ENCODE results near the gene DTWD2.
"Not testable (repeated sequence)": the region's sequence is repeated elsewhere in the genome, so short reads cannot be mapped to it uniquely, and the experiment has no call there.

DTWD2 gene

GRCh38 chr5:118965890-118966289, 22.5 kb downstream of the DTWD2 start:
- Histone ChIP-seq H3K9me3 (replicated peaks in 1 of 2; ENCODE audit: control insufficient read depth in 2 of 2, insufficient read depth in 1 of 2, low read depth in 1 of 2, low read length in 2 of 2) (no peaks in the 10 kb centered on the region), H3K14ac (ENCODE audit: low read length) (no peak overlapping the region), H3K4me1 (ENCODE audit: control insufficient read depth in 2 of 2, insufficient read depth in 1 of 2, low read depth in 1 of 2, low read length in 2 of 2) (peaks cover 0 to 2% of the 10 kb centered on the region in 2 donors), H2BK15ac (ENCODE audit: low read length) (no peak overlapping the region), H2BK120ac (ENCODE audit: low read depth, low read length) (no peak overlapping the region), H3K79me1 (ENCODE audit: low read depth, low read length) (no peaks in the 10 kb centered on the region), H2AFZ (ENCODE audit: low read length) (no peak overlapping the region), H3K4ac (ENCODE audit: low read length) (no peak overlapping the region), H3K23ac (ENCODE audit: low read depth, low read length, poor library complexity) (no peak overlapping the region), H3K9ac (ENCODE audit: low read depth, low read length, poor library complexity) (no peak overlapping the region), H2AK5ac (ENCODE audit: low read depth, low read length) (no peak overlapping the region), H4K8ac (ENCODE audit: low read depth, low read length) (no peak overlapping the region), H3K4me2 (ENCODE audit: insufficient read depth, low read length, poor library complexity, severe bottlenecking) (no peak overlapping the region), H3K27ac (replicated peaks; ENCODE audit: low read length) (no peak overlapping the region), H4K91ac (ENCODE audit: low read depth, low read length, poor library complexity) (no peak overlapping the region), H3K4me3 (ENCODE audit: low read length in 2 of 2) (no peak overlapping the region), H2BK12ac (ENCODE audit: low read length) (no peak overlapping the region), H3K18ac (ENCODE audit: low read length) (no peak overlapping the region), H3K36me3 (replicated peaks in 1 of 2; ENCODE audit: control insufficient read depth in 2 of 2, insufficient read depth in 2 of 2, low read length in 2 of 2) (no peaks in the 10 kb centered on the region), H2BK5ac (ENCODE audit: low read length) (no peak overlapping the region), H3K27me3 (ENCODE audit: control insufficient read depth in 3 of 3, insufficient read depth in 3 of 3, low read depth in 1 of 3, low read length in 3 of 3) (no peaks in the 10 kb centered on the region)
- no CpG with 5 or more reads among the region's 3 CpGs for whole genome bisulfite sequencing, 2 donors (ENCODE audit: extremely low coverage in 2 of 2, insufficient read length in 2 of 2, insufficient replicate concordance in 1 of 2)
- no peak for DNase-seq (ENCODE audit: low spot score)

GRCh38 chr5:118964970-118965369, 23.4 kb downstream of the DTWD2 start:
- H3K79me1 ChIP-seq (ENCODE audit: low read depth, low read length); H3K18ac ChIP-seq (ENCODE audit: low read length); H2BK15ac ChIP-seq (ENCODE audit: low read length); H3K23ac ChIP-seq (ENCODE audit: low read depth, low read length, poor library complexity); H3K27me3 ChIP-seq (ENCODE audit: control insufficient read depth in 3 of 3, insufficient read depth in 3 of 3, low read depth in 1 of 3, low read length in 3 of 3); H2BK12ac ChIP-seq (ENCODE audit: low read length); H3K4me2 ChIP-seq (ENCODE audit: insufficient read depth, low read length, poor library complexity, severe bottlenecking); H3K14ac ChIP-seq (ENCODE audit: low read length); DNase-seq (ENCODE audit: low spot score); H3K4me3 ChIP-seq (ENCODE audit: low read length in 2 of 2); H3K9me3 ChIP-seq (replicated peaks in 1 of 2; ENCODE audit: control insufficient read depth in 2 of 2, insufficient read depth in 1 of 2, low read depth in 1 of 2, low read length in 2 of 2); H2BK120ac ChIP-seq (ENCODE audit: low read depth, low read length); H4K8ac ChIP-seq (ENCODE audit: low read depth, low read length); H3K4me1 ChIP-seq (ENCODE audit: control insufficient read depth in 2 of 2, insufficient read depth in 1 of 2, low read depth in 1 of 2, low read length in 2 of 2); H2AFZ ChIP-seq (ENCODE audit: low read length); H2BK5ac ChIP-seq (ENCODE audit: low read length); H3K27ac ChIP-seq (replicated peaks; ENCODE audit: low read length); H3K4ac ChIP-seq (ENCODE audit: low read length); H3K36me3 ChIP-seq (replicated peaks in 1 of 2; ENCODE audit: control insufficient read depth in 2 of 2, insufficient read depth in 2 of 2, low read length in 2 of 2); H3K9ac ChIP-seq (ENCODE audit: low read depth, low read length, poor library complexity); H4K91ac ChIP-seq (ENCODE audit: low read depth, low read length, poor library complexity); H2AK5ac ChIP-seq (ENCODE audit: low read depth, low read length): not testable (repeated sequence)
- no CpG with 5 or more reads among the region's 34 CpGs for WGBS, 2 donors (ENCODE audit: extremely low coverage in 2 of 2, insufficient read length in 2 of 2, insufficient replicate concordance in 1 of 2)

- not testable (repeated sequence) for H2BK15ac ChIP-seq (ENCODE audit: low read length)
These were observed 24.0 kb downstream of the DTWD2 start for GRCh38 chr5:118964388-118964787.

GRCh38 chr5:118963169-118963568, 25.2 kb downstream of the DTWD2 start:
- Histone ChIP-seq H2AK5ac (ENCODE audit: low read depth, low read length) (no peak overlapping the region), H4K8ac (ENCODE audit: low read depth, low read length) (no peak overlapping the region), H3K4me3 (ENCODE audit: low read length in 2 of 2) (no peak overlapping the region), H3K4me1 (ENCODE audit: control insufficient read depth in 2 of 2, insufficient read depth in 1 of 2, low read depth in 1 of 2, low read length in 2 of 2) (no peaks in the 10 kb centered on the region), H4K91ac (ENCODE audit: low read depth, low read length, poor library complexity) (no peak overlapping the region), H3K18ac (ENCODE audit: low read length) (no peak overlapping the region), H3K23ac (ENCODE audit: low read depth, low read length, poor library complexity) (no peak overlapping the region), H2AFZ (ENCODE audit: low read length) (no peak overlapping the region), H2BK12ac (ENCODE audit: low read length) (no peak overlapping the region), H3K14ac (ENCODE audit: low read length) (no peak overlapping the region), H2BK5ac (ENCODE audit: low read length) (no peak overlapping the region), H3K36me3 (replicated peaks in 1 of 2; ENCODE audit: control insufficient read depth in 2 of 2, insufficient read depth in 2 of 2, low read length in 2 of 2) (no peaks in the 10 kb centered on the region), H2BK120ac (ENCODE audit: low read depth, low read length) (no peak overlapping the region), H3K4me2 (ENCODE audit: insufficient read depth, low read length, poor library complexity, severe bottlenecking) (no peak overlapping the region), H3K9me3 (replicated peaks in 1 of 2; ENCODE audit: control insufficient read depth in 2 of 2, insufficient read depth in 1 of 2, low read depth in 1 of 2, low read length in 2 of 2) (no peaks in the 10 kb centered on the region), H3K9ac (ENCODE audit: low read depth, low read length, poor library complexity) (no peak overlapping the region), H2BK15ac (ENCODE audit: low read length) (no peak overlapping the region), H3K4ac (ENCODE audit: low read length) (no peak overlapping the region), H3K79me1 (ENCODE audit: low read depth, low read length) (no peaks in the 10 kb centered on the region), H3K27me3 (ENCODE audit: control insufficient read depth in 3 of 3, insufficient read depth in 3 of 3, low read depth in 1 of 3, low read length in 3 of 3) (no peaks in the 10 kb centered on the region), H3K27ac (replicated peaks; ENCODE audit: low read length) (no peak overlapping the region)
- no peak for DNase-seq (ENCODE audit: low spot score)

More at GRCh38 chr5:118964388-118964787, 24.0 kb downstream of the DTWD2 start:
- not testable (repeated sequence) for H3K79me1 ChIP-seq (ENCODE audit: low read depth, low read length); H3K27me3 ChIP-seq (ENCODE audit: control insufficient read depth in 3 of 3, insufficient read depth in 3 of 3, low read depth in 1 of 3, low read length in 3 of 3); H3K14ac ChIP-seq (ENCODE audit: low read length); H2AFZ ChIP-seq (ENCODE audit: low read length); H4K91ac ChIP-seq (ENCODE audit: low read depth, low read length, poor library complexity); H3K9ac ChIP-seq (ENCODE audit: low read depth, low read length, poor library complexity); H3K4me1 ChIP-seq (ENCODE audit: control insufficient read depth in 2 of 2, insufficient read depth in 1 of 2, low read depth in 1 of 2, low read length in 2 of 2); H2BK5ac ChIP-seq (ENCODE audit: low read length); H3K4me3 ChIP-seq (ENCODE audit: low read length in 2 of 2); H3K36me3 ChIP-seq (replicated peaks in 1 of 2; ENCODE audit: control insufficient read depth in 2 of 2, insufficient read depth in 2 of 2, low read length in 2 of 2); H3K23ac ChIP-seq (ENCODE audit: low read depth, low read length, poor library complexity); H3K9me3 ChIP-seq (replicated peaks in 1 of 2; ENCODE audit: control insufficient read depth in 2 of 2, insufficient read depth in 1 of 2, low read depth in 1 of 2, low read length in 2 of 2); H2BK120ac ChIP-seq (ENCODE audit: low read depth, low read length); H3K4ac ChIP-seq (ENCODE audit: low read length); H3K27ac ChIP-seq (replicated peaks; ENCODE audit: low read length); DNase-seq (ENCODE audit: low spot score); H4K8ac ChIP-seq (ENCODE audit: low read depth, low read length); H3K18ac ChIP-seq (ENCODE audit: low read length); H3K4me2 ChIP-seq (ENCODE audit: insufficient read depth, low read length, poor library complexity, severe bottlenecking); H2BK12ac ChIP-seq (ENCODE audit: low read length); H2AK5ac ChIP-seq (ENCODE audit: low read depth, low read length)
- WGBS, 2 donors (ENCODE audit: extremely low coverage in 2 of 2, insufficient read length in 2 of 2, insufficient replicate concordance in 1 of 2) = no CpG with 5 or more reads among the region's 22 CpGs

All from neuronal stem cell (in vitro differentiated cells).